GM18519 (cell line): ENCODE measurements around the gene MLKL.
"Not testable (repeated sequence)": the region's sequence is repeated elsewhere in the genome, so short reads cannot be mapped to it uniquely, and the experiment has no call there.

ENCODE experiments used
- ATAC-seq: cut with Tn5 transposase; IDR thresholded peaks from one replicate; pipeline ENCODE4 v1.9.1; 2021; ENCODE audit warnings: mild to moderate bottlenecking, moderate library complexity; ENCODE audit not compliant: unreplicated experiment, low FRiP score

MLKL gene

DNA sequence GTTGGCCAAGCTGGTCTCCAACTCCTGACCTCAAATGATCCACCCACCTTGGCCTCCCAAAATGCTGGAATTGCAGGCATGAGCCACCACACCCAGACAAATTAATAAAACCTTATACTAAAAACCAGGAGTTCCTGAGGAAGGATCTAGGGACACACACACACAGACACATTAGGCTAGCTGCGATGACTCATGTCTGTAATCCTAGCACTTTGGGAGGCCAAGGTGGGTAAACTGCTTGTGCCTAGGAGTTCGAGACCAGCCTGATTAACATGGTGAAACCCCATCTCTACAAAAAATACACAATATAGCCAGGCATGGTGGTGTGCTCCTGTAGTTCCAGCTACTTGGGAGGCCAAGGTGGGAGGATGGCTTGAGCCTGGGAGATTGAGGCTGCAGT is 47.8 kb downstream of the MLKL start:
- ATAC-seq, result not testable (repeated sequence)

DNA sequence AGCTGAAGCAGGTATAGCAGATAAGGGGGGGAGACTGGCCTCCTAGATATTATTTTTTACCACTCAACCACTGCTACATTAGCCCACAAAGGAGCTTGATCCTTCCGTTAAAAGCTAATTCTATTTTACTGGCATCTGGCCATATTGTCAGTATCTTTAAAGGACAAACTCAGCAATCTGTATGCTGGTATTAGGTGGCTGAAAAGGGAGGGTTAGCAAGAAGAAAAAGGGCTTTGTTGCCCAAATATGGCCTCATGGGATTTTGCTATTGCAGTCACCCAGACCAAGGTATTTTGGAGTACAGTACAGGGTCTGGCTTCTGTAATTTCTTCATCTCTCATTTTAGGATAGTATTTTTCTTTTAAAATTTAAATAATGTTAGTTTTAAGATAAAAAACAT is 48.4 kb downstream of the MLKL start:
- ATAC-seq, result no peak

DNA sequence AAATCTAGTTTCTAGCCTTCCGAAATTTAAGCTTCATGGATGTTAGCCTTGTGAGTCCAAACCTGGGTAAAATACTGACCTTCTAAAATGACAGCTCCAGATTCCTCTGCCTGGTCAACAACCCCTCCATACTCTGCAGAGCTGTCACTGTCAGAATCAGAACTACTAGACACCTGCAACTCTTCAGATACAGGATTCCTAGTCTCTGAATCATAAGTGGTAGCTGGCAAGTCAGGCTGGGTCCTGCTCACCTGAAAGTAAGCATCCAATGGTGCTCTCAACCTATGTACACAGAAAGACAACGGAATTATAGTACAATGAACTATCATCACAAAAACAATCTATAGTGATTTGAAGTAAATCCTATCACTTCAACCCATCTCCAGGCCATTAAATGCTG is 48.8 kb downstream of the MLKL start:
- no peak for ATAC-seq

DNA sequence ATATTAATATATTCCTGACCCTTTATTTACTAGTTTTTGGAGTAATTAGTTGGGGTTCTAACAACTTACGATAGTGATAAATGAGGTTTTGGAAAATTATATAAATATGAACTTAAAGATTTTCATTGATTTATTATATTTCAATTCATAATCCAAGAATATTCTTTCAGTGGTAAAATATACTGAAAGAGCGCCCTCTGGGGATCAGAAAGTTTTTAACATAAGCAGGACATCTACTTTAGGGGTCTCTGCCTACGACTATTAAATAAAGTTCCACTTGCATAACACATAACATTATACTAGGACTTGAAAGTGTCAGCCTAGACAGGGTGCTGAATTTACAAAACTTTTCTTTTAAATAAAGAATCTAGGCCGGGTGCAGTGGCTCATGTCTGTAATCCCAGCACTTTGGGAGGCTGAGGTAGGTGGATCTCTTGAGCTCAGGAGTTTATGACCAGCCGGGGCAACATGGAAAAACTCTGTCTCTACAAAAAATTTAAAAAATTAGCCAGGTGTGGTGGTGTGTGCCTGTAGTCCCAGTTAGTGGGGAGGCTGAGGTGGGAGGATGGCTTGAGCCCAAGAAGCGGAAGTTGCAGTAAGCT is 49.6 kb downstream of the MLKL start:
- no peak for ATAC-seq

DNA sequence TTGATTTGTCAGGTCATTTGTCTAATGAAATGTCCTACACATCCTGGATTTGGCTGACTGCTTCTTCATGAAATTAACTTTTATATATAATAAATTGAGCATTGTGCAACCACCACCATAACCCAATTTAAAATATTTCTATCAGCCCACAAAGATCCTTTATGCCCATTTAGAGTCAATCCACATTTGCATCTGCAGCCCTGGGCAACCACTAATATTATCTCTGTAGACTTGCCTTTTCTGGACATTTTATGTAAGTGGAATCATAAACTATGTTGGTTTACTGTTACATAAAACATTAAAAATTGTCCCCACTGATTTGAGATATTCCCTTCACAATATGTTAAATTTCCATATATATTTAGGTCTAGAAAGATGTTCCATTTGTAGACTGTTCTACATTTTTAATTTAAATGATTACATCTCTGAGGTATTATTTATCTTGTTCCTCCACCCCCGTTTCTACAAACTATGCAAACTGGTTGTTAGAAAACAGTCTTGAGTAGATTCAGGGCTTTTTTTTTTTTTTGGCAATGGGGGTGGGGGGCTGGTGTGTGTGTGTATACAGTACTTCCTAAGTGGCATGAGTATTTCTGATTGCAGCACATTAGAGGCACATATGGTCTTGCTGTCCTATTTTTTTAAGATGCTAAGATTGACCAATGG is 50.7 kb downstream of the MLKL start:
- ATAC-seq, result no peak

DNA sequence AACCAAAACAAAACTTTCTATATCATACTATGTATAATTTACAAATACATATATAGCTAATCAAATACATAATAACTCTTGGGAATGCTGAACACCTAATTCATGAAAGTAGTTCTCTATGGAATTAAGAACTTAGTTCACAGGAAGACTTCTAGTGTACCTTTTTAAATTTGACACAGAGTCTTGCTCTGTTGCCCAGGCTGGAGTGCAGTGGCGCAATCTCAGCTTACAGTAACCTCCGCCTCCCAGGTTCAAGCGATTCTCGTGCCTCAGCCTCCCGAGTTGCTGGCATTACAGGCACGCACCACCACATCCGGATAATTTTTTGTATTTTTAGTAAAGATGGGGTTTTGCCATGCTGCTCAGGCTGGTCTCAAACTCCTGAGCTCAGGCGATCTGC is 58.7 kb downstream of the MLKL start:
- ATAC-seq, result no peak

DNA sequence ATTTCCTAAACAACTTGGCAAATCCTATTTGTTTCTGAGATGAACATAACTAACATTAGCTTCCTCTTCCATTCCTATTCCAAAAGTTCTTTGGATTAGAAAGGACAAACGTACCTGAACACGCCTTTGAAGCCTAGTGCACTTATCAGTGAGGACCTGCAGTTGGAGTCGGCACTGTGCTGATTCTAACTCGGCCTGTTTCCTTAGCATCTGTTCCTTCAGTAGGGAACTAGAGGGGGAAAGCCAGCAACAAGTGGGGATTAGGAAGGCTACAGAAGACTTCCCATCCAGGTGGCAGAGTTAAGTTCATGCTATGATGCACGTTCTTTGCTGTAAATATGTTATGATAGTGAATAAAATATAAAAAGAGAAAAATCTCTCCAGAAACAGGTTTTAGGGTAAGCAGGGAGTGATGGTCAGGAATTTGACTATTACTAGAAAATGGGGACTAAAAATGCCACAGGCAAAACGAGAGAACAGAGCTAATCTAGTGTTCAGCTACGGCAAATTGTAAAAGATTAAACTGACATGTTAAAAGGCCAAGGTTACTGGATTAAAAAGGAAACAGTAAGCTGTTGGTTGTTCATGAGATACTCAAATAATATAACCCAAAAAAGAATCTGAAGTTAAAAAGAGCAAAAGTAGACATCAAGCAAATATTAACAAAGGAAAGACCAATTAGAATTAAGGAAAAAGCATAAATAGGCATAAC is 62.8 kb downstream of the MLKL start:
- ATAC-seq, result no peak

DNA sequence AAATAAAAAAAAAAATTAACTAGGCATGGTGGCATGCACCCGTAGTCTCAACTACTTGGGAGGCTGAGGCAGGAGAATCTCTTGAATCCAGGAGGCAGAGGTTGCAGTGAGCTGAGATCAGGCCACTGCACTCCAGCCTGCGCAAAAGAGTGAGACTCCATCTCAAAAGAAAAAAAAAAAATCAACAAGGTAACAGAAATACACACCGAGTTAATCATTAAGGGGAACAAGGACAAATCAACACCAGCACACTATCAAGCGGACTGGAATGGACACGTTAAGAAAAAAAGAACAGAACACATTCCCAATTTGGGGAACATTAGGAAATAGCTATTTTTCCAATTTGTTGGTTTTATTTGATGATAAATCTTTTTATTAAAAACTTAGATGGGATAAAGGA is 65.4 kb downstream of the MLKL start:
- ATAC-seq, result no peak

DNA sequence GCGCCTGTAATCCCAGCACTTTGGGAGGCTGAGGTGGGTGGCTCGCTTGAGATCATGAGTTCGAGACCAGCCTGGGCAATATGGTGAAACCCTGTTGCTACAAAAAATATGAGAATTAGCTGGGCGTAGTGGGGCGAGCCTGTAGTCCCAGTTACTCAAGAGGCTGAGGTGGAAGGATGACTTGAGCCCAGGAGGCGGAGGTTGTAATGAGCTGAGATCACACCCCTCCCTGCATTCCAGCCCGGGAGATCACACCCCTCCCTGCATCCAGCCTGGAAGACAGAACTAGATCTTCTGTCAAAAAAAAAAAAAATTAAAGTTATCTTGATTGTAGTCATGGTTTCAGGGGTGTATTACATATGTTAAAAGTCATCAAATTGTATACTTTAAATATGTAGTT is 67.0 kb downstream of the MLKL start:
- ATAC-seq, result no peak

DNA sequence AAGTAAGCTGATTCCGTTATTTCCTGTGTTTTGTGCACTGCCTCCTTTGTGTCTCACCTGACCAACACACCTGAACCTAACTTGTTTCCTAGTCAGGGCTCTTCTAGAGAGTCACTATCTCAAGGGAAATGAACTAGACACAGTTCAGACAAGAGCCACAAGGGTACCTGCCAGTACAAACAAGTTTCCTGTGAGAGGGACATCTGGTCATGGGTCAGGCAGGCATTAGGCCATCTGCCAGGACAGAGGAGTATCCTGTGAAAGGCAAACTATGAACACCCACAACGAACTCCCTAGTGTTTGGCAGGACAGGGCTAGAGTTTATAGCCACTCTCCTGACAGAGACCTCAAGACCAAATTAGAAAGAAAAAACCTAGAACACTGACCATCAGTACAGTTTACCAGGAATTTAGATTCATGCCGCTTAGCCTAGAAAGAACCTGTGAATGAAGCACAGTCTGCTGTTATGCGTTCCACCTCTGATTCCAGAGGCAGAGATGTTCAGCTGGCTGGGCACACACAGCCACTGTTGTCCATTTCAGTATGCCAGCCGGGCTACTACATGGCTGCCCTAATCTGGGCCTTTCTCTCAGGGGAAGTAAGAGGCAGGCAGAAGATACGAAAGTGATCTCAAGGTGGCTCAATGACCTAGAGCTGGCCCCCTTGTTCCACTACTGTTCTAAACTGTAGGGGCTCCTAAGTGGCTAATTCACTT is 73.0 kb downstream of the MLKL start:
- no peak for ATAC-seq

DNA sequence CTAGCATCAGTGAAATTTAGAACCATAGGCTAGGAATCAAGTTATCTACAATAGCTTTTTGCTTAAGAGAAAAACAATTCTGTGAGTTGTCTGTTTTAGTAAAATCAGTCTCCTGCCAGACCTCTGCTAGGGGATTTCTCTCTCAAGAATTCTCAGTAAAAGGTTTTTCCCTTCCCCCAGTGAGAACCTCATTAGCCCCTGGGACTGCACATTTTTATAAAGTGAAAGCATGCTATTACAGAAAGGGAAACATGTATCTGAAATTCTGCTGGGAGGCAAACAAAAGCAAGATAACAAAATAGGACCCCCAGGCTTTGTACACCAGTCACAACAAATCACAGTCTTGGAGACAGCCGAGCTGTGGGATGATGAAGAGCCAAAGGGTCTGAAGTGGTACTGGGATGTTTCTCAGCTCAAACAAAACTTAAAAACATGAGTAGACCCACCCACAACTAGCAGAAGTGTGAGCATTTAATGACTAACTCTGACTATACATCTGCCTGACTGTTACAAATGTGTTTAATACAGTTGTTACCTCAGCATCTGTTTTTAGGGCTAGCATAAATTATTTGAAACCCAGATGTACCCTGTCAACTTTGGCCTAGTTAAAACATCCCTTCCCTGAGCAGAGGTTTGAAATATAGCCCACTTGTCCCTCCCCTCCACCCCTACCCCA is 73.8 kb downstream of the MLKL start:
- no peak for ATAC-seq

DNA sequence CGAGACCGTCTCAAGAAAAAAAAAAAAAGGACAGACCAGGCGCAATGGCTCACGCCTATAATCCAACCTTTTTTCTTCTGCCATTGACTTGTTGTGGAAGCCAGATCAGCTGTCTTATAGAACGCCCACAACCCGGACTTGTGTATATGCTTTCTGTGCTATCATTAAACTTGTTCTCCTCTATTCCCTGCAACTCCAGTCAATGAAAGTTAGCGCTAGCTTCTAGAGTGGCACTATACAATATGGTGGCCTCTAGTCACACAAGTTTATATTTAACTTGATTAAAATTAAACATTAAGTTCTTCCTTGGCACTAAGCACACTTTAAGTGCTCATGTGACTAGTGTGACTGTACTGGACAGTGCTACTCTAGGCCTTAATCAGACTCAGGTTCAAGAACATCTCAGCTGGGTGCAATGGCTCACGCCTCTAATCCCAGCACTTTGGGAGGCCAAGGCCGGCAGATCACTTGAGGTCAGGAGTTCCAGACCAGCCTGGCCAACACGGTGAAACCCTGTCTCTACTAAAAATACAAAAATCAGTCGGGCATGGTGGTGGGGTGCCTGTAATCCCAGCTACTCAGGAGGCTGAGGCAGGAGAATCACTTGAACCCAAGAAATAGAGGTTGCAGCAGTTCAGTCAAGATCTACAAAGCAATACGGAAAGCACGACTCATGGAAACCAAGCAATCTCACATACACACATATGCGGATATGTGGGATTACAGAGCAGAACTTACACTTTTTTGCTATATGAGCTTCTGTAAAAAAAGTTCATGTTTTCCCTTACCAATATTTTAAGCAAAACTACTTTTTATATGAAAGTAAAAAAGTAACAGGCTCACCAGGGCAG is 74.9 kb downstream of the MLKL start:
- no peak for ATAC-seq

DNA sequence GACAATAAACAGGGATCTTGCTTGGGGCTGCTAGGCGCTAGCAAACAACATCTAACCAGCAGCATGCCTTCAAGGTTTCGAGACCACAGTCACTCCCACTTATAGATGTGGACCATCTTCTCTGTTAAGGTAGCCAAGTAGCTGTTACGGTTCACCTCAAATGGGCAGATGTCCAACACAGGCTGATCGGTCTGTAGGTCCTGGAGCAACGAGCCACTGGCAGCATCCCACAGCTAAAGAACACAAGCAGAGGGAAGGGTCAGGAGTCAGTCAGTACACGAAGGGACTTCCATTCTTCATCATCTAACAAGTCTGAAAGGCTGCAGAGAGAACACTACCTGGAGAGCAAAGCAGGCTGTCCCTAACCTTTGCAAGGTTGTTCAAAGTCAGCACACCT is 76.8 kb downstream of the MLKL start:
- ATAC-seq, result no peak

DNA sequence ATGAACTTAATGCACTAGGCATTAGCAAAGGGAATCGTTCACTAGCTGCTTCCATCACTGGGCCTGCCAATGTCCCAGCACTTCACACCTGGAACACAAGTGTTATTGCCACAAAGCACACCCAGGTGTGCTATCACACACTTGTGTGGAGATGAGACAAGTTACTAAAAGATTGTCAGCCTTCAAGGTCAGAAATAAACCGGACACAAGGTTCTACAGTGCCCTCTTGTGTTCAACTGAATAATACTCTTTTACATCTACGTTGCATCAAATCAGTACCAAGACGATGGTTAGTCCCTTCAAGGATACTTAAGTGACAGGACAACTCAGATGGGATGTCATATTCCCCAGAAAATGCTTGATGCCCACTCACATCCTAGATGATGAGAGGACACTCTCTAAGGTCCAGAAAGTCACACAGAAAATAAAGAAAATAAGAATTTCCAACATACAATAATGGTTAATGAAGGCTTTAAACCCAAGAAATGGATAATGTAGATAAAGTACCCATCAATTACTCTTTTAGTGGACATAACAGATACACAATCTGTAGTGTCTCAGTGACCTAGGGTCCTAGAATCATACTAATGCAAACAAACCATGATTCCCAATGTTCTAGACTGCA is 77.3 kb downstream of the MLKL start:
- ATAC-seq, result no peak

DNA sequence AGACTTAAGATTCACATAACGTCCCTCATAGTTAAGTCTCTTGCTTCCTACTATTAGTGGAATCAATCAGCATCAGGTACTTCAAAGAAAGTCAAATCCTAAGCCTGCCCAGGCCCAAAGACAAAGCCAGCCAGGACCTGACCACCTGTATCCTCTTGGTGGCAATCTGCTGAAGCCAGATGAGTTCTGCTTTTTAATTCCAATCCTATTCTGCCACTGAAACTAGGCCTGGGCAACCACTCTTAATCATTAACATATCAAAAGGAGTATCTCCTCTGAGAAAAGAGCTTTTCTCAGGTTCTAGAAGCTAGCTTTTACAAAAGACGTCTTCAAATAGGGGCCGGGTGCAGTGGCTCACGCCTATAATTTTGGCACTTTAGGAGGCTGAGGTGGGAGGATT is 78.7 kb downstream of the MLKL start:
- no peak for ATAC-seq
